Measurements from ENCODE around the gene TIPIN.
A peak's percentile ranks its signal among the peaks of the same experiment; 100 is the strongest.
"Not testable (repeated sequence)": the region's sequence is repeated elsewhere in the genome, so short reads cannot be mapped to it uniquely, and the experiment has no call there.

The TIPIN gene

DNA sequence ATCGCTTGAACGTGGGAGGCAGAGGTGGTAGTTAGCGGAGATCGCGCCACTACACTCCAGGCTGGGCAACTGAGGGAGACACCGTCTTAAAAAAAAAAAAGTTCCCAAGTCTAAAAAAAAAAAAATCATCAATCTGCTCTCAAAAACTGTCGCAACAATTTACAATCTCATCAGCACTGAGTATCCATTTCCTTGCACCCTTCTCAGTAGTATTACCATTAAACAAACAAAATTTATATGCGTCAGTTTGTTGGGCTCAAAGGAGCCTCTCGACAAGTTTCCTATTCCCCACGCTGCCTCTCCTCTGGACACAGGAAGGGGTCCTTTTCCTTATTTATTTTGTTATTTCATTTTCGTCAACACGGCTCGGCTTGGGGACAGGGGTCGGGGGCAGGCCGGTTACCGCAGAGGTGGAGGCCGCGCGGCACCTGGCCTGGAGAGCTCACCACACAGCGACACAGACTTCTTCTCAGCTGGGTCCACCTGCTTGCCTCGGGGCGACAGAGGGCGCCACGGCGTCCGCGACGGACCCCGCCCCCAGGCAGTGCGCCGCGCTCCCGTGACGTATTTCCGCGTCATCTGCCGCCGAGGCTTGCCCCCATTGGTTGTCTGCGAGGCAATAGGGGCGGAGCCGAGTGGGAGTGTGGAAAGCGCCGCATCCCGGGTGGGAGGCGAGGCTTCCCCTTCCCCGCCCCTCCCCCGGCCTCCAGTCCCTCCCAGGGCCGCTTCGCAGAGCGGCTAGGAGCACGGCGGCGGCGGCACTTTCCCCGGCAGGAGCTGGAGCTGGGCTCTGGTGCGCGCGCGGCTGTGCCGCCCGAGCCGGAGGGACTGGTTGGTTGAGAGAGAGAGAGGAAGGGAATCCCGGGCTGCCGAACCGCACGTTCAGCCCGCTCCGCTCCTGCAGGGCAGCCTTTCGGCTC, 30.0 kb upstream of the TIPIN start, which contains the start of gene MAP2K1:
Gene MAP2K1 (plus strand): TSS at position 709 of the 920 bp plus-strand sequence. CDS start 436 bp downstream, outside the sequence.
- peak; percentile 97 for DNase-seq (ENCODE audit: low read depth, low spot score)

GRCh38 chr15:66381376-66381775, 24.9 kb upstream of the TIPIN start:
- not testable (repeated sequence) for DNase-seq (ENCODE audit: low read depth, low spot score)

GRCh38 chr15:66378814-66379430, 22.4 kb upstream of the TIPIN start:
- DNase-seq (ENCODE audit: low read depth, low spot score) = no peak

DNA sequence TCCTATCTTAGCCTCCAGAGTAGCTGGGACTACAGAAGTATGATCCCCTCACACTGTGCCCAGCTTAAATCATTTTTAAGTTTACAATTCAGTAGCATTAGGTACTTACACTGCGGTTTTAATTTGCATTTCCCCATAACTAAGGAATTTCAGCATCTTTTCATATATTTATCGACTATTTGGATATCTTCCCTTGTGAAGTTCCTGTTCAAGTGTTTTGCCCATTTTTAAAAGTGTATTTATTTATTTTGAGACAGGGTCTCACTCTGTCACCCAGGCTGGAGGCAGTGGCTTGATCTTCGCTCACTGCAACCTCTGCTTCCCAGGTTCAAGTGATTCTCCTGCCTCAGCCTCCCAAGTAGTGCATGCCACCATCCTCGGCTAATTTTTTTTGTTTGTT, 17.7 kb upstream of the TIPIN start:
- DNase-seq (ENCODE audit: low read depth, low spot score) = no peak

- no peak for DNase-seq (ENCODE audit: low read depth, low spot score)
These were observed 13.5 kb upstream of the TIPIN start for GRCh38 chr15:66369773-66370651.

DNA sequence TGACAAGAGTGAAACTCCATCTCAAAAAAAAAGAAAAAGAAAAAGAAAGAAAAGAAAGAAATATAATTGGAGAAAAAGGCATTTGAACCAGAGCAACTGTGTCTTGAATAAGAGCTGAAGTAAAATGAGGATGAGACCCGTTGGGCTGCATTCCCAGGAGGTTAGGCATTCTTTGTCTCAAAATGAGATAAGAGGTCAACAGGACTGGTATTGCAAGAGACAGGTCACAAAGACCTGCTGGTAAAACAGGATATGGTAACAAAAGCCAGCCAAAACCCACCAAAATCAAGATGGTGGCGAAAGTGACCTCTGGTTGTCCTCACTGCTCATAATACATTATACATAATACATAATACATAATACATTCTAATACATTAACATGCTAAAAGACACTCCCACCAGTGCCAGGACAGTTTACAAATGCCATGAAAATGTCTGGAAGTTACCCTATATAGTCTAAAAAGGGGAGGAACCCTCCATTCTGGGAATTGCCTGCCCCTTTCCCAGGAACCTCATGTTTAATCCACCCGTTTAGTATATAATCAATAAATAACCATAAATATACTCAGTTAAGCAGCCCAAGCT, 8.6 kb upstream of the TIPIN start:
- no peak for DNase-seq (ENCODE audit: low read depth, low spot score)

DNA sequence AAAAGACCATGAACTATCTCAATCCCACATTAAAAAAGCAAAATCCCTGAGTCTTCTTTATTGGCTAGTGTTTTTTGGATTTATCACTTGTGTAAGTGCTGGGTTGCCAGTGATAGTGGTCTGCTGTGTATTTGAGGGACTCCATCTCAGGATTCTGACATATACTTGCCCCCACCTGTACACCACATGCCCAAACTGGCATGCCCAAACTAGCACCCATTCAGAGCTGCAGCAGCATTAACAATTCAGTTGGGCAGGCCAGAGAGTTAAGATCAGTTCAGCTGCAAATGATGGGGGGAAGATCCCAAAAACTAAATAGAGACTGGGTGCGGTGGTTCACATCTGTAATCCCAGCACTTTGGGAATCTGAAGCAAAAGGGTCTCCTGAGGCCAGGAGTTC, 6.3 kb upstream of the TIPIN start:
- DNase-seq (ENCODE audit: low read depth, low spot score) = no peak

GRCh38 chr15:66361745-66362460, 5.4 kb upstream of the TIPIN start:
- DNase-seq (ENCODE audit: low read depth, low spot score) = not testable (repeated sequence)

GRCh38 chr15:66359740-66360139, 3.3 kb upstream of the TIPIN start:
- DNase-seq (ENCODE audit: low read depth, low spot score) = no peak

GRCh38 chr15:66356077-66356358, 467 bp downstream of the TIPIN start:
- DNase-seq (ENCODE audit: low read depth, low spot score) = no peak

DNA sequence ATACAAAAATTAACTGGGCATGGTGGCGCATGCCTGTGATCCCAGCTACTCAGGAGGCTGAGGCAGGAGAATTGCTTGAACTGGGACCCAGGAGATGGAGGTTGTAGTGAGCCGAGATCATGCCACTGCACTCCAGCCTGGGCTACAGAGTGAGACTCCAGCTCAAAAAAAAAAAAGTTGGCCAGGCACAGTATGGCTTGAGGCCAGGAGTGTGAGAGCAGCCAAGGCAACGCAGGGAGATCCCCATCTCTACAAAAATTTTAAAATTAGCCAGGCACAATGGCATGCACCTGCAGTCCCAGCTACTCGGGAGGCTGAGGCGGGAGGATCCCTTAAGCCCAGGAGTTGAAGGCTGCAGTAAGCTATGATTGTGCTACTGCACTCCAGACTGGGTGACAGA, 8.0 kb downstream of the TIPIN start:
- not testable (repeated sequence) for DNase-seq (ENCODE audit: low read depth, low spot score)

DNA sequence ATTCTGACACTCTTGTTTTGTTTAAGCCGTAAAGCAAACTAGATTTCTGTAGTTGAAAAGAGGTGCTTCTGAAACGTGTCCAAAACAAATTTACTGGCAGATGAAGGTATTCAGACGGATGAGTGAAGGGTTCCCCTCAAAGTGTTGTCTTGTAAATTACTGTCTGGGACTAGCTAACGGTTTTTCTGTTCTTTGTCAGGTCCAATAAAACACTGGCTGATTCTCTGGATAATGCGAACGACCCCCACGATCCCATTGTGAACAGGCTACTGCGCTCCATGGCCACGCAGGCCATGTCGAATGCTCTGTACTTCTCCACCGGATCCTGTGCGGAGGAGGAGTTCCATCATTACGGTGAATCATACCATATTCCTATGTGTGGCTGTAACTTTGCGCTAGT, 27.7 kb downstream of the TIPIN start:
- no peak for DNase-seq (ENCODE audit: low read depth, low spot score)

- DNase-seq (ENCODE audit: low read depth, low spot score) = no peak
These were observed 28.7 kb downstream of the TIPIN start for GRCh38 chr15:66327736-66328135.

GRCh38 chr15:66326051-66326450, 30.4 kb downstream of the TIPIN start:
- DNase-seq (ENCODE audit: low read depth, low spot score) = no peak

DNA sequence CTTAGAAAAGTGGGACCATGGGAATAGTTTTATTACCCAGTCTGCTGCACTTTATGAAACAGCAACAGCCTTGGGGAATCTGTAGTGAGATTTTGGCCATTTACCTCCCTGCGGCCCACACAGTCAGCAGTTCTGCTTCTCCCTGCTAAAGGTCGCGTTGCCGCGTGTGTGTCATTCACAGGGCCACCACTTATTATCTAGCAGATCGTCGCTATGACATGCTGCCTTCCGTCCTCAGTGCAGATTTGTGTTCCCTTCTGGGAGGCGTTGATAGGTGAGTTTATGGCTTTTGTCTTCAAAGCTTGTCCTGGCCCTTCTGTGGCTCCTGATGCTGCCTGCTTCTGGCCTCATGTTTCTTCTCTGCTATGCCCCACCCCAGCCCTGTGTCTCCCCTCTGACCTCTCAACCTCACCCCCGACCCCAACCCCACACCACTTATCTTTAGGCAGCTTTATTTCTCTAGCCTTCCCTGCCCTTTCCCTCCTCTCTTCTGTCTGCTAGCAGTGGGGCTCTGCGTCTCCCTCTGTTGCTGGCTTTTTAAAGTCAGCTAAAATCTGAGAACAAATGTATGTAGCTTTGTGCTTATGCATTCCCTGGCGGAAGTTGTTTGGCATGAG, 33.1 kb downstream of the TIPIN start:
- DNase-seq (ENCODE audit: low read depth, low spot score) = no peak

- DNase-seq (ENCODE audit: low read depth, low spot score) = no peak
These were observed 44.3 kb downstream of the TIPIN start for GRCh38 chr15:66312144-66312543.

DNA sequence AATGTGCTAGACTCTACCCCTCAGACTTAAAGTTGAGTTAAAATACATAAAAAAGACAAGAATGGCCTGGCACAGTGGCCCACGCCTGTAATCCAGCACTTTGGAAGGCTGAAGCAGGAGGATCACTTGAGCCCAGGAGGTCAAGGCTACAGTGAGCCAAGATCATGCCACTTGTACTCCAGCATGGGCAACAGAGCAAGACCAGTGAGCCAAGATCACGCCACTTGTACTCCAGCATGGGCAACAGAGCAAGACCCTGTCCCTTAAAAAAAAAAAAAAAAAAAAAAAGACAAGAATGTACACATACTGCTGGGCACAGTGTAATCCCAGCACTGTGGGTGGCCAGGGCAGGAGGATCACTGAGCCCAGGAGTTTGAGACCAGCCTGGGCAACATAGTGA, 45.7 kb downstream of the TIPIN start:
- no peak for DNase-seq (ENCODE audit: low read depth, low spot score)

GRCh38 chr15:66309828-66310227, 46.7 kb downstream of the TIPIN start:
- DNase-seq (ENCODE audit: low read depth, low spot score) = no peak

DNA sequence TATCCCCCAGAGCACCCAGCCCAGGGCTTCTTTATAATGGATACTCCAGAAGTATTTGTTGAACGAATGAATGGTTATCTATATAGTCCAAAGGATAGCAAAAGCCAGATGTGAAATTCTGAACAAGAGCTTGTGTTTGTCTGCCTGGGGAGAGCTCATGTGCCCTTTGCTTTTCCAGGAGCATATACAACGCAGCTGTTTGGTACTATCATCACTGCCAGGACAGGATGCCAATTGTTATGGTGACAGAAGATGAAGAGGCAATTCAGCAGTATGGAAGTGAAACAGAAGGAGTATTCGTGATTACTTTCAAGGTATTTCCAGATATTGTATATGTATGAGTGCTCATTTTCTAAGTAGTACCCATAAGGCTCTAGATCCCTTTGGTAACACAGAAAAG, 48.0 kb downstream of the TIPIN start:
- DNase-seq (ENCODE audit: low read depth, low spot score) = no peak

DNA sequence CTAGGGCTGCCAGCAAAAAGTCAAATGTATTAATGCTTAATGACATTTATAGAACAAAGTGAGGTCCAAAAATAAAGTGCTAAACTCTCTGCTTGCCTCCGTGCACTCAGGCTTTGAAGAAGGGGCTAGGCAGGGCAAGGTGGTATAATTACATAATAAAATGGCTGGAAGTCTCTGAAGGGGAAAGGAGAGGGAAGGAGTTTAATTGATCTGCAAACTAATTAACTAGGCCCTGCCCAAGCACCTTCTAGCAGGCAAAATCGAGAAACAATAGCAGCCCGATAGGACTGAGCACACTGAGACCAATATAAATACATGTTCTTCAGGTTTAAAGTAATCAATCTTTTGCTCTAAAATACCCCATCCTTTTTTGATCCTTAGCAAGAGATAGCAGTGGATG, 50.1 kb downstream of the TIPIN start:
- DNase-seq (ENCODE audit: low read depth, low spot score) = no peak

DNA sequence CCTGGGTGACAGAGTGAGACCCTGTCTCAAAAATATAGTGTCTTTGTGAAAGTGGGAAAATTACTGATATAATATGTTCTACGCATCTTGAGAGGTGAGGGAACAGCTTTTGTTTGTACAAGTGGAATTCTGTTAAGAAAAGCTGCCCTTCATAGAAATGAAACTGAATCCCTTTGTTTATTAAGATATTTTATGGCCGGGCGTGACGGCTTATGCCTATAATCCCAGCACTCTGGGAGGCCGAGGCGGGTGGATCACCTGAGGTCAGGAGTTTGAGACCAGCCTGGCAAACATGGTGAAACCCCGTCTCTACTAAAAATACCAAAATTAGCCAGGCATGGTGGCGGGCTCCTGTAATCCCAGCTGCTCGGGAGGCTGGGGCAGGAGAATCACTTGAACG, 52.1 kb downstream of the TIPIN start:
- not testable (repeated sequence) for DNase-seq (ENCODE audit: low read depth, low spot score)

Data from activated naive CD8-positive, alpha-beta T cell treated with anti-CD3 and anti-CD28 coated beads, Interleukin-2, amount 50 U/mL, for 16 hours (primary cell).